Testis (tissue), 2 donors: ENCODE results near the gene MCF2L.
"Not testable (repeated sequence)": the region's sequence is repeated elsewhere in the genome, so short reads cannot be mapped to it uniquely, and the experiment has no call there.

Experiments
- CTCF ChIP-seq, 3 experiments: fragments of 450-650 bp in 2 of 3; fragments of 200-600 bp in 1 of 3; sonication (generic) in 1 of 3; IDR thresholded peaks; one replicate each; pipeline ENCODE4 v1.5.1; 2016 to 2019; ENCODE audit warnings: antibody characterized with exemption in 3 of 3, mild to moderate bottlenecking in 2 of 3, moderate library complexity in 1 of 3
- POLR2A ChIP-seq: fragments of 450-650 bp; IDR thresholded peaks from one replicate; pipeline ENCODE4 v1.6.1; 2017; ENCODE audit warnings: antibody characterized with exemption, mild to moderate bottlenecking, moderate library complexity

- not testable (repeated sequence) for TF ChIP-seq CTCF (IDR thresholded peaks at IDR 0.05); POLR2A
Measured at GRCh38 chr13:113079781-113080080, 110.7 kb downstream of the MCF2L start.
